ENCODE results near the gene MCAM. TPM values are rescaled to one million over a fixed set of nuclear protein-coding genes. Genes with fewer than 3 reads are reported as not detected.

The MCAM gene
- total RNA-seq, 1 donor from 2014 or later: 23.3 TPM

- H3K79me2 ChIP-seq (ENCODE audit: low read depth): no peaks in the 10 kb centered on the region
- H3K4me3 ChIP-seq: no peak overlapping the region
- no peak overlapping the region for H3K9ac ChIP-seq
- Mint-ChIP-seq H3K36me3 (peaks cover 26% of the 10 kb centered on the region), H3K4me3 (no peak overlapping the region), H3K9me3 (peaks cover 6% of the 10 kb centered on the region), H3K27me3 (ENCODE audit: insufficient read depth, low read depth) (no peaks in the 10 kb centered on the region), H3K4me1 (no peaks in the 10 kb centered on the region), H3K27ac (no peak overlapping the region)
- H3F3A ChIP-seq (ENCODE audit: low read depth): no peaks in the 10 kb centered on the region
- H3K27ac ChIP-seq: no peak overlapping the region
- no peak overlapping the region for H3K4me2 ChIP-seq
- no peaks in the 10 kb centered on the region for H3K9me3 ChIP-seq (ENCODE audit: low read depth)
- no peaks in the 10 kb centered on the region for H3K27me3 ChIP-seq
- DNase-seq (ENCODE audit: low spot score): no peak
- no peaks in the 10 kb centered on the region for H3K36me3 ChIP-seq
- no peaks in the 10 kb centered on the region for H4K20me1 ChIP-seq (ENCODE audit: low read depth)
- no peaks in the 10 kb centered on the region for H3K4me1 ChIP-seq
- H2AFZ ChIP-seq (replicated peaks): no peak overlapping the region
- TF ChIP-seq EZH2 (IDR thresholded peaks at IDR 0.05) (no peak), EZH2phosphoT487 (IDR thresholded peaks at IDR 0.05) (no peak)
- TF ChIP-seq, protein P1, sequence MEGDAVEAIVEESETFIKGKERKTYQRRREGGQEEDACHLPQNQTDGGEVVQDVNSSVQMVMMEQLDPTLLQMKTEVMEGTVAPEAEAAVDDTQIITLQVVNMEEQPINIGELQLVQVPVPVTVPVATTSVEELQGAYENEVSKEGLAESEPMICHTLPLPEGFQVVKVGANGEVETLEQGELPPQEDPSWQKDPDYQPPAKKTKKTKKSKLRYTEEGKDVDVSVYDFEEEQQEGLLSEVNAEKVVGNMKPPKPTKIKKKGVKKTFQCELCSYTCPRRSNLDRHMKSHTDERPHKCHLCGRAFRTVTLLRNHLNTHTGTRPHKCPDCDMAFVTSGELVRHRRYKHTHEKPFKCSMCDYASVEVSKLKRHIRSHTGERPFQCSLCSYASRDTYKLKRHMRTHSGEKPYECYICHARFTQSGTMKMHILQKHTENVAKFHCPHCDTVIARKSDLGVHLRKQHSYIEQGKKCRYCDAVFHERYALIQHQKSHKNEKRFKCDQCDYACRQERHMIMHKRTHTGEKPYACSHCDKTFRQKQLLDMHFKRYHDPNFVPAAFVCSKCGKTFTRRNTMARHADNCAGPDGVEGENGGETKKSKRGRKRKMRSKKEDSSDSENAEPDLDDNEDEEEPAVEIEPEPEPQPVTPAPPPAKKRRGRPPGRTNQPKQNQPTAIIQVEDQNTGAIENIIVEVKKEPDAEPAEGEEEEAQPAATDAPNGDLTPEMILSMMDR (IDR thresholded peaks at IDR 0.05): no peak
These were observed 28.7 kb downstream of the MCAM start for GRCh38 chr11:119288219-119288618.

GRCh38 chr11:119285431-119285830 is 31.5 kb downstream of the MCAM start:
- H3K4me1 Mint-ChIP-seq: no peaks in the 10 kb centered on the region
- H3K9ac ChIP-seq: no peak overlapping the region
- H3F3A ChIP-seq (ENCODE audit: low read depth): no peaks in the 10 kb centered on the region
- no peaks in the 10 kb centered on the region for H3K79me2 ChIP-seq (ENCODE audit: low read depth)
- no peaks in the 10 kb centered on the region for H3K9me3 Mint-ChIP-seq
- H3K27ac ChIP-seq: no peak overlapping the region
- no peaks in the 10 kb centered on the region for H4K20me1 ChIP-seq (ENCODE audit: low read depth)
- H3K4me2 ChIP-seq: no peak overlapping the region
- H3K27me3 ChIP-seq: no peaks in the 10 kb centered on the region
- H3K9me3 ChIP-seq (ENCODE audit: low read depth): no peaks in the 10 kb centered on the region
- H2AFZ ChIP-seq (replicated peaks): no peak overlapping the region
- no peak overlapping the region for H3K27ac Mint-ChIP-seq
- H3K36me3 ChIP-seq: no peaks in the 10 kb centered on the region
- peaks cover 18% of the 10 kb centered on the region for H3K36me3 Mint-ChIP-seq
- H3K4me3 Mint-ChIP-seq: no peak overlapping the region
- no peak overlapping the region for H3K4me3 ChIP-seq
- DNase-seq (ENCODE audit: low spot score): no peak
- no peaks in the 10 kb centered on the region for H3K27me3 Mint-ChIP-seq (ENCODE audit: insufficient read depth, low read depth)
- TF ChIP-seq EZH2 (IDR thresholded peaks at IDR 0.05): no peak
- no peak for TF ChIP-seq EZH2phosphoT487 (IDR thresholded peaks at IDR 0.05)
- TF ChIP-seq, protein P1 (IDR thresholded peaks at IDR 0.05): no peak
- no peaks in the 10 kb centered on the region for H3K4me1 ChIP-seq

DNA sequence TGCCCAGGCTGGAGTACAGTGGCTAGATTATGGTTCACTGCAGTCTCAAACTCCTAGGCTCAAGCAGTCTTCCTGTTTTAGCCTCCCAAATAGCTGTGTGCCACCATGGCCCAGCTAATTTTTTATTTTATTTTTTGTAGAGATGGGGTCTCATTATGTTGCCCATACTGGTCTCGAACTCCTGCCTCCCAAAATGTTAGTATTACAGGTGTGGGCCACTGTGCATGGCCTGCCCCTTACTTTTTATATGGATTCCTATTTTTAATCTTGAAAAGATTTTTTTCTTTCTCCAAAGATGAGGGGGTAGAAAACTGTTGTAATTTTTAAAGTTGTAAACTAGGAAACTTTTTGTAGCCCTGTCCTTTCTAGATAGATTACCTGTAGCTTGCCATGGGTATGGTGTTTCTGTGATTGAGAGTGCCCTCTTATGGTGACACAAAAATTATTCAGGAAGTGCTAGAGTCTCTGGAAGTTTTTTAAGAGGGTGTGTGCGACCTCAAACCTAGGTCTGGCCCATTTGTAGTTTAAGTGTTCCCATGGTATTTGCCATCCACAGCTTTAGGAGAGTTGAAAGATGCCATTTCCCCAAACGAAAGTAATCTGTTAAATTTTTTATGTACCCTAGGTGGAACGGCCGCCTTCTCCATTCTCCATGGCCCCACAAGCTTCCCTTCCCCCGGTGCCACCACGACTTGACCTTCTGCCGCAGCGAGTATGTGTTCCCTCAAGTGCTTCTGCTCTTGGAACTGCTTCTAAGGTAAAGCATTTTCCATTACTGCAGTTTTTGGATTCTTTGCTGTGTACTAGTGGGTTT is 32.4 kb downstream of the MCAM start:
- Histone ChIP-seq H4K20me1 (ENCODE audit: low read depth) (no peaks in the 10 kb centered on the region), H3K9me3 (ENCODE audit: low read depth) (no peaks in the 10 kb centered on the region), H3K36me3 (peaks cover 6% of the 10 kb centered on the region), H3K79me2 (ENCODE audit: low read depth) (no peaks in the 10 kb centered on the region), H3K27me3 (no peaks in the 10 kb centered on the region), H3K9ac (no peak overlapping the region), H3K4me2 (no peak overlapping the region), H3K27ac (no peak overlapping the region), H2AFZ (replicated peaks) (no peak overlapping the region), H3K4me1 (no peaks in the 10 kb centered on the region), H3K4me3 (no peak overlapping the region), H3F3A (ENCODE audit: low read depth) (no peaks in the 10 kb centered on the region)
- Mint-ChIP-seq H3K9me3 (no peaks in the 10 kb centered on the region), H3K27ac (no peak overlapping the region), H3K27me3 (ENCODE audit: insufficient read depth, low read depth) (no peaks in the 10 kb centered on the region), H3K4me3 (no peak overlapping the region), H3K36me3 (peaks cover 18% of the 10 kb centered on the region), H3K4me1 (no peaks in the 10 kb centered on the region)
- peak; percentile 19 for DNase-seq (ENCODE audit: low spot score)
- TF ChIP-seq EZH2 (IDR thresholded peaks at IDR 0.05): no peak
- TF ChIP-seq, protein P1 (IDR thresholded peaks at IDR 0.05): peak; percentile 59

All from neural progenitor cell (in vitro differentiated cells).